ENCODE results near the gene C11orf52.
"Not testable (repeated sequence)": the region's sequence is repeated elsewhere in the genome, so short reads cannot be mapped to it uniquely, and the experiment has no call there.

The C11orf52 gene

GRCh38 chr11:111913031-111913861 lies 5.5 kb upstream of the C11orf52 start:
- DNase-seq, result no peak

GRCh38 chr11:111913997-111914396 lies 4.7 kb upstream of the C11orf52 start:
- DNase-seq, result no peak

DNA sequence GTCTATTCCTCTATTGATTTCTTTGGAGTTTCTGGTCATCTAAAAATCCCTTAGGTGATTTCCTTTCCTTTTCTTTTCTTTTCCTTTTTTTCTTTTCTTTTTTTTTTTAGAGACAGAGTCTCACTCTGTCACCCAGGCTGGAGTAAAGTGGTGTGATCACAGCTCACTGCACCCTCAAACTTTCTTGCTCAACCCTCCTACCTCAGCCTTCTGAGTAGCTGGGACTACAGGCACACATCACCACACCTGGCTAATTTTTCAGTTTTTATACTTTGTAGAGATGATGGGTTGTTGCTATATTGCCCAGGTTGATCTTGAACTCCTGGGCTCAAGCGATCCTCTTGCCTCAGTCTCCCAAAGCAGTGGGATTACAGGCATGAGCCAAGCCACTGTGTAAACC lies 1.9 kb upstream of the C11orf52 start:
- DNase-seq, result no peak

DNA sequence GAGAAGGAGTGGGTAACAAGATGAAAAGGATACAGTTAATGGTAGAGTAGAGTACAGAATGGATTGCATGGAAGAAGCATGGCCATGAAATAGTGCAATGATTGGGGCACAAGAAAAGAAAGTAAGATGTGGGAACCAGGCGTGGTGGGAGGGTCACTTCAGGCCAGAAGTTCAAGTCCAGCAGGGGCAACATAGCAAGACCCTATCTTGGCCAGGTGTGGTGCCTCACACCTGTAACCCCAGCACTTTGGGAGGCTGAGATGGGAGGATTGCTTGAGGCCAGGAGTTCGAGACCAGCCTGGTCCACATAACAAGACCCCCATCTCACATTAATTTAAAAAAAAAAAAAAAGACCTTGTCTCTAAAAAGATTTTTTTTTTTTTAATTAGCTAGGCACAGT lies 1.4 kb upstream of the C11orf52 start:
- no peak for DNase-seq

GRCh38 chr11:111917788-111918187 lies 925 bp upstream of the C11orf52 start:
- DNase-seq, result no peak

- DNase-seq, result no peak
These were observed 2.2 kb downstream of the C11orf52 start for GRCh38 chr11:111920908-111921307.

DNA sequence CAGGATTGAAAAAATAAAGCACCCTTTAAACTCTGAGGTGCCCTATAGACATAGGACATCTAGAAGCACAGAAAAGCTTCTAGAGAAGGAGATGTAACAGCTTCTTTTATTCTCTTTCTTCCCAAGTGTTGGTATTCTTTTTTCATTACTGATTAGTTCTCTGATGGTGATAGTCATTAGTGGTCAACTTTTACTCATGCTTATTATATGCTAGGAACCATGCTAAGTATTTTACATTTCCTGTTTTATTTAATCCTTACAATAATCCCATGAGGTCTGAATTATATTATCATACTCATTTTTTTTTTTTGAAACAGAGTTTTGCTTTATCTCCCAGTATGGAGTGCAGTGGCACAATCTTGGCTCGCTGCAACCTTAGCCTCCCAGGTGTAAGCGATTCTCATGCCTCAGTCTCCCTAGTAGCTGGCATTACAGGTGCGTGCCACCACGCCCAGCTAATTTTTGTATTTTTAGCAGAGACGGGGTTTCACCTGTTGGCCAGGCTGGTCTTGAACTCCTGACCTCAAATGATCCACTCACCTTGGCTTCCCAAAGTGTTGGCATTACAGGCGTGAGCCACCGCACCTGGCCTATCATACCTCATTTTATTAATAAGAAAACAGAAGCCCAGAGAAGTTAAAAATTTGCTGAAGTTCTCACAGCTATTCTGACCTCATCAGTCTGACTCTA lies 3.0 kb downstream of the C11orf52 start:
- DNase-seq, result no peak

DNA sequence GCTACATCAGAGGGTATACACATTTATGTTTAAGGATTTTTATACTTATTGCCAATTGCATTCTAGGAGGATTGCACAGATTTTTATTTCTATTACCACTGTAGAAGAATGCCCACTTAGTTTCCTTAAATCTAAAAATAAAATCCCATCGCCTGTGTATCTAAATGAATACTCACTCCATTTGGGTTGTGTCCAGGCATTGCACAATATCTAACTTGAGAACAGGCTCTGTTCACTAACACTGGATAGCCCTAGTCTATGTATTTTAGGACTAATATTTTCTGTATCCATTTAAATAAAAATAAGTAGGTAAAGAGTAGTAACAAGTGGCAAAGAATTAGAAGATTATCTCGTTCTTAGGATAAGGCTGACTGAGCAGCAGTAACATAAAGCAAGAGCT lies 4.1 kb downstream of the C11orf52 start:
- DNase-seq, result no peak

GRCh38 chr11:111923351-111923788 lies 4.7 kb downstream of the C11orf52 start:
- DNase-seq, result no peak

GRCh38 chr11:111923951-111924350 lies 5.2 kb downstream of the C11orf52 start:
- no peak for DNase-seq

DNA sequence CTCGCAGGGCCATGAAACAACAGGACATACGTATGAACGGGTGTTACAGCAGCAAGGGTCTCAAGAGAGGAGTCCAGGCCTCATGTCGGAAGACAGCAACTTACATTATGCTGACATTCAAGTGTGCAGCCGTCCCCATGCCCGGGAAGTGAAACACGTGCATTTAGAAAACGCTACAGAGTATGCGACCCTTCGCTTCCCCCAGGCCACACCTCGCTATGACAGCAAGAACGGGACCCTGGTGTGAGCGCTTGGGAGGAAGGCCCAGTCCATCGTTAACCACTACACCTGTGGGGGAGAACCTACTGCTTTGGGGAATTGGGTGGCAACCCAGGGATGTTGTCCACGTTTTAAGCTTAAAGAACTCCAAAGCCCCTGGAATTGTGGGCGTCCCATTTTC lies 7.2 kb downstream of the C11orf52 start:
- no peak for DNase-seq

DNA sequence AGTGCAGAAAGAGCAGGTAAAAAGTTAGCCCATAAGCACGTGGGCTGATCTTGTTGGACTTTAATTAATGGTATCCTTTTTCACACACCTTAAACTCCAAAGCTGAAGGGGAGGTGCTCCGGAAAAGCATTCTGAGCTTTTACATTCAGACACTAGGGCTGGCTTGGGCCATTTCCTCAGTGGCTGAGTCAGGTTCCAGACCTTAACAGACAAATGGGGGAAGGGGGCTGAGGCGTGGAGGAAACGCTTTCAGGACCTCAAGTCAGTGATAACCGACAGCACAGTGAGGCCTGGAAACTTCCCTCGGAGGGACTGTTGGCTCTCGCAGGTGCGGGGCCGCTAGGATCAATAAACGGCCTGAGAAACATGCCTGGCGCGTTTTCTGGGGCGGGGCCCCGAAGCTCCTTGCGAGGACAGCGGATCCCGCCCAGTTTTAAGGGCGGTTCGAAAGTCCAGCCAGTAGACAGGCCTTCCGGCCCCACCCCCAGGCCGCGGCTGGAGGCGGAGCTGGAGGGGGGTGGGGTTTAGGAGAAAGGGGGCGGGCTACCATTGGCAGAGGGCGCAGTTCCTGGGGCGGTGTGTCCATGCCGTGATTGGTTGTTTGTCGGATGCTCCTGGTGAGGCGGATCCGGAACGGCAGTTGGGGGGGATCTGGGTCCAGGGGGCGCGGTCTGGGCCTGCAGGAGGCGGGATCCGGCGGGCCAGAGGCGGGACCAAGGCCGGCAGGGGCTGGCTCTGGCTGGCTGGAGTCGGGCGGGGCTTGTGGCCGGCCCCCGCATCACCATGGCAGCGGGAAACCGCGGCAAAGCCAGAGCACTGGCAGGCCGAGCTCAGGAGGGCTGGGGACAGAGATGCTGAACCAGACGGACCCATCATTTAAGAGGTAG lies 8.0 kb downstream of the C11orf52 start:
- peak; percentile 85 to 94 (median 92) for DNase-seq

DNA sequence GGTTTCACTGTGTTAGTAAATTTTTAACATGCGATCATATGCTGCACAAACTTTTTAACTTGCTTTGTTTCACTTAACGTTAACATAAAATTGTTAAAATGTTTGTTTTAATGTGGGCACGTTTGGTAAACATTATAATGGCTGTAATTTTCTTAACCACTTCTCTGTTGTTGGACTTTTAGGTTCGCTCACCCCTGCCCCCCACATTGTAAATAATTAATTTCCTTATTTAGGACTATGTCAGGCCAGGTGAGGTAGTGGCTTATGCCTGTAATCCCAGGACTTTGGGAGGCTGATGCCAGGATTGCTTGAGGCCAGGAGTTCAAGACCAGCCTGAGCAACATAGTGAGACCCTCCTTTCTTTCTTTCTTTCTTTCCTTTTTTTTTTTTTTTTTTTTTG lies 11.8 kb downstream of the C11orf52 start:
- DNase-seq, result no peak

DNA sequence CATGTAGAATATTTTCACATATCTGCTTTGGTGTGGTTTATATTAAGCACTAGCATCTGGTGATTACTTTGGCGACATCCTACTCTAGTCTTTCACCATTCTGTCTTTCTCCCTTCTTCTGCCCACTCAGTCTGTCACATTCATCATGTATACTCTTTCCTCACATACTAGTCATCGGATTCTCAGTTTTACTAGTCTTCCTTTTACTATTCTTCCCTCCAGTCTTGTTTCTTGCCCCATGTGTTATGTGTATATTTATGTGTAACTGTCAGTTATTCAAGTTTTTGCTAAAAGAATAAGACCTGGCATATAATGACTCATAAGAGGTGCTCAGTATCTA lies 13.9 kb downstream of the C11orf52 start:
- no peak for DNase-seq

GRCh38 chr11:111933176-111933575 lies 14.5 kb downstream of the C11orf52 start:
- not testable (repeated sequence) for DNase-seq

GRCh38 chr11:111933872-111934271 lies 15.2 kb downstream of the C11orf52 start:
- DNase-seq, result no peak

DNA sequence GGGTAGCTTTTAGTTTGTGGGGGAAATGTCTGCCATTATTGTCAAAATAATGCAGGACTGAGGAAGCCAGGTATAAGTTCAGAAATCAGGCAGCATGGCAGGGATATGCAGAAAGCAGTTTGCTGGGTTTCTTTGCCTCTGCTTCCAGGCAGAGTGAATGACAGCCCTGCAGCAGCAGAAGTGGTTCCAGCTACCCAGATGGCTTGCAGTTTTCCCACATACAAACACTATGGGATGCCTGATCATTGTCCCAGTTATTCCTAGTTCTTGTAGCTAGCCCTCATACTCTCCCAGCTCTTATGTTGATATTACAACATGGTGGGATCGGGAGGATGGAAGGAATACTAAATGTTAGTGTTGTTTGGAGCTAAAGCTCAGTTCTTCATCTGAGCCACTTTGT lies 15.6 kb downstream of the C11orf52 start:
- DNase-seq, result no peak

- no peak for DNase-seq
These were observed 16.8 kb downstream of the C11orf52 start for GRCh38 chr11:111935317-111936039.

DNA sequence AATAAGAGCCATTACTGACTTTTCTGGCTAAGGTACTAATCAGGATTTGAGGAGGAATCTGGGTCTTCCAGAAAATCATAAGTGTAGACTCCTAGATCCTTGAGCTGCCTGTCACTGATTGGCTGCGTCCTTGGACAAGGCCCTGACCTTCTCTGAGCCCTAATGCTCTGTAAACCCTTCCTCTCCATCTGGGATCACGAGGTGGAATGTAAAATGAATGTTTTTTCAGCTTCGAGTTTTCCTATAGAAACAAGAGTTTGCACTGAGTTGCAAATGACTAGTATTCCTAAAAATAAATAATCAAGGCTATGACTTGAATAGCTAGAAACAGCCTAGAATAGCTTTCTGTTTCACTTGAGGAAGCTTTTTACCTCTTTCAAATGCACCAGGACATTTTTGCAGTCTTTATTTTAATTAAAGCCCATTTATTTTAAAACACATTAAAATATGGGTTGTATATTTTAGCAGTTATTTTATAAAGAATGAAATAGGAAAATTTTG lies 17.4 kb downstream of the C11orf52 start:
- no peak for DNase-seq

GRCh38 chr11:111937461-111937769 lies 18.7 kb downstream of the C11orf52 start:
- no peak for DNase-seq

GRCh38 chr11:111937844-111938243 lies 19.1 kb downstream of the C11orf52 start:
- no peak for DNase-seq

- DNase-seq, result peak in 1 of 4 experiments; percentile 7
These were observed 20.0 kb downstream of the C11orf52 start for GRCh38 chr11:111938687-111939160.

Measured in activated naive CD4-positive, alpha-beta T cell (primary cell).